HG02981 (cell line): ENCODE results near the gene ZNF407.
"Not testable (repeated sequence)": the region's sequence is repeated elsewhere in the genome, so short reads cannot be mapped to it uniquely, and the experiment has no call there.

Source experiments
- ATAC-seq: cut with Tn5 transposase; IDR thresholded peaks from one replicate; pipeline ENCODE4 v1.9.1; 2021; ENCODE audit warnings: mild to moderate bottlenecking, moderate library complexity; ENCODE audit not compliant: unreplicated experiment

ZNF407 gene

DNA sequence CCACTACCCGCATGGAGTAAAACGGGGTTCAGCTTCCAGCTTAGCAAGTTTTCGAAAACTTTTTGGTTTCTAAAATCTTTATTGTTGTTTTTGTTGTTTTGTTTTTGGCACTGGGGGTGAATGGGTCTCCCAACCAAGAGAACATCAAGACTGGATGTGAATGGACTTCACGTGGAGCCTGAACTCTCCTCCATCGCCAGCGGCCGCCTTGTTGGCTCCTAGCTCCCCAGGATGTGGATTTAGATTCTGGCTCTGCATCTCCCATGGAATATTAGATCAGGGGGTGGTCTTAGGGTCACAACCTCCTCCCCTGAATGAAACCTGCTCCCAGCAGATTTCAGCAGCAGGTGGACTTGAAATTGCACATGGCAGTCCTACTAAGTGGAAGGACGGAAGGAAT, 488.0 kb downstream of the ZNF407 start:
- not testable (repeated sequence) for ATAC-seq

DNA sequence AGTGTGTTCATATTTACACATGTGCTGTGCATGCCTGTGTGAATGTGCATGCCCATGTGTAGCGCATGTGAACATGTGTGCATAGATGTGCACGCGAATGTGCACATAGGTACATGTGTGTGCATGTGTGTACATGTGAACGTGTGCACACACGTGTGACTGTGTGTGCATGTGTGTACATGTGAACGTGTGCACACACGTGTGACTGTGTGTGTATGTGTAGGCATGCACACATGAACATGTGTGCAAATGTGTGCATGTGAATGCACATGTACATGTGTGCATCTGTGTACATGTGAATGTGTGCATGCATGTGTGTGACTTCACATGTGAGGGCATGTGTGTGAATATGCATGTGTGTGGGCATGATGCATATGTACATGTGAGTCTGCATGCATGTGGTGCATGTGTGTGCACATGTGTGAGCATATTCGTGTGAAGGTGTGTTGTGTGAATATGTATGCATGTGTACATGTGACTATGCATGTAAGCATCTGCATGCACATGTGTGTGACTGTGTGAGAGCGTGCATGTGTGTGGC, 488.9 kb downstream of the ZNF407 start:
- ATAC-seq = no peak

DNA sequence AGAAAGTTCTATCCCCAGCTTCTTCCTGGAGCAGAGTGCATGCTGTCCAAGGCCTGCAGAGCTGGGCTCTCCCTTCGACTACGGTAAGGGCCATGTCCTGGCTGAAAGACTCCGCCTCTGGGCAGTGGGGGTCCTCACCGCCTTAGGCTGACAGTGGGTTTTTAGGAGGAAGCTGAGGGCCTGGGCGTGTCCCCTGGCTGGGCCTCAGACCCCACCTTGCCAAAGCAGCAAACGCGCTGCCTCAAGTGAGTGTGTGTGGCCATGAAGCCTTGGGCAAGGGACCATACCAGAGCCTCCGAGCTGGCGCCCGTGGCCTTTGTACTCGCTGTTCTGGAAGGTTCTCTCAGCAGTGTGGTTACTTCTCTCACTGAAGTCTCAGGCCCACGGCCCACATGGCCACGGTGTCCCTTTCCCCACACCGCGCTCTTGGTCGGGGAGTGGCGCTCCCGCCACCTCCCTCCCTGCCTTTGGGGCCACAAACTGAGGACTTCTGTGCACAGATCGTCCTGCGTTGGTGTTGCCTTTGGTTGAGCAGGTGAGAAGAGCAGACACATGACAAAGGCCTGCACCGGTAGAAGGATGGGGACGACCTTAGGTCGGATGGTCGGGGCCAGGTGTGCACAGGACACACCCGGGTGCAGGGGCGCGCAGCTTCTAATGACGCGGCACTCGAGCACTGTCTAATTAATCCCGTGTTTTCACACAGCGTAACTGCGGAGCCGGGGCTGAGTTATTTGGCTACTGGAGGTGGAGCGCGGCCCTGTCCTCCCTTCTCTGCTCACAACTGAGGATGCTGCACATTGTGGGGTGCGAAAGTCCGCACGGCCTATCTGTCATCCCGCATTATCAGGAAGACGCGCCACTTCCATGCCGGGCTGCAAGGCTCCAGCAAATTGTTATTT, 489.7 kb downstream of the ZNF407 start:
- ATAC-seq = no peak

DNA sequence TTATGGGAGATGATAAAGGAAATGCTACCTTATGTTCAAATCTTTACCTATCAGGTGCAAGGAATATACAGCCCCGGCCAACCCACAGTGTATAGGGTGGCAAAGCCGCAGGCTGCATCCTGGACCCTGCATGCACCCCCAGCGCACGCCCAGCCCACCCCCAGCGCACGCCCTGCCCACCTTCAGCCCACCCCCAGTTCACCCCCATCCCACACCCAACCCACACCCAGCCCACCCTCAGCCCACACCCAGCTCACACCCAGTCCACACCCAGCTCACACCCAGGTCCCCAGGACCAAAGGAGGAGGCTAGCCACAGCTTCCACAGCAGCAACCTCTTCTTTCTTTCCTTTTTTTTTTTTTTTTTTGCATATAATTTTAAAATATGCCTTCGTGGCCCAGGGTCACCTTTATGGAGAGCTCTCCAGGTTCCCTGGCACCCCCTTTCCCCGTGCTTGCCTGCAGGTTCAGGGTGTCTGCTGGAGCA, 490.4 kb downstream of the ZNF407 start:
- ATAC-seq = no peak

DNA sequence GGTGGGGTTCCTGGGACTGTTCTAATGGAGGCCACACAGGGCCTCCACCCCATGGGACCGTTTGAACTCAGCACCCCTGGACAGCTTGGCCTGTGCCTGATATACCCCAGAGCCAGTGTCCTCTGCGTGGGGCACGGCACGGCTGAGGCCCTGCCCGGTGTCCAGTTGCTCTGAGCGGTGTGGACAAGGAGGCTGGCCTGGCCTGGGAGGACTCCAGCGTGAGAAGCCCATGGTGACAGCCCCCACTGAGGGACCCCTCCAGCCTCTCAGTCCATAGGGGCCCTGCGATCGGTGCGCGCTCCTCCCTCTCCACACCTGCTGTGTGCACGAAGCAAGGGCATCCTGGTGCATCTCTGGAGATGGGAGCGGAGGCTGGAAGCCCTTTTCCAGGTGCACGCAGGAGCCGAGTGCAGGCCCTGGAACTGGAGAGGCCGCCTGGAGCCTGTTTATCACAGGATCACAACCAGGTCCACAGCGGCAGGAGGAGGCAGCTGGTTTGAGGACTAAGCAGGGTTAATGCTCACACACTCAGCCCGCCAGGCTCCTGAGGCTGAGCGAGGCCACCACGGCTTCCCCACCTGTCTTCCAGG, 491.0 kb downstream of the ZNF407 start:
- no peak for ATAC-seq

DNA sequence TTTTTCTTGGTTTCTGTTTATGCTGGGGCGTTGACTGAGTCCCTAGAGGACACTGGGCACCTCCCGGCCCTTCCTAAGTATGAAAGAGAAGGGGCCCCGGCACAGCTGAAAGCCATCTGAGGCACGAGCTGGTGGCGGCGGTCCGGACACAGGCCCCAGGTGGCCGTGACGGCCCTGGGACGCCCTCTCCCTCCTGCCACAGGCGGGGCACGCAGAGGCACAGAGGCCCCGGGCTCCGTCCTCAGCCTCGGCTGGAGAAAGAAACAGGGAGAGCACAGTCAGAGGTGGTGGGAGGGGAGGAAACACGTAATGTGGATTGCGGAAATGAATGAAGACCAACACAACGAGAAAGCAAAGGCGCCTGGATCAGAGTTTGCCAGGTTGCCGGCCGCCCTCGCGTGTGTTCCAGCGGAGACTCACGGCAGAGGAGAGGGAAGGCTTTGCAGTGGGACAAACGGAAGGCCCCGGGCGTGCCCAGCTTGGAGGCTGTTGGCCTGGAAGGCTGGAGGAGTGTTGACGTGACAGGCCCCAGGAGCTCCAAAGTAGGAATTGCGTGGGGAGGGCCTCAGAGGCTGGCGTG, 492.2 kb downstream of the ZNF407 start:
- ATAC-seq = no peak

DNA sequence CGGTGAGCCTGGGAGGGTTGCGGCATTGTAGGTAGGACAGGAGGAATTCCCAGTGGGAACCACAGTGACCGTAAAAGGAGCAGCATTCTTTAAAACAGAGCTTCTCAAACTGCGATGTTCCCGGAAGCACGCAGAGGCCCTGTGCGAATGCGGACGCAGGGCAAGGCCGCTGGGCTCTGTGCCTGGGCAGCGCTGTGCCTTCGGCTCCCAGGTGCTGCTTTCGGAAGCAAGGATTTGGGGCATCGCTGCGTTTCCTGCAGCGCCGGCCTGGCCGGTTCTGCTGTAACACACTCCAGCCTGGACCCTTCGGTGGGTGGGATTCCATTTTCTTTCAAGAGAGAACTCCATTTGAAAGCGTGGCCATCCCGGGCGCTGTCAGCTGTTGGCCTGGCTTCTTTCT, 492.7 kb downstream of the ZNF407 start:
- no peak for ATAC-seq

DNA sequence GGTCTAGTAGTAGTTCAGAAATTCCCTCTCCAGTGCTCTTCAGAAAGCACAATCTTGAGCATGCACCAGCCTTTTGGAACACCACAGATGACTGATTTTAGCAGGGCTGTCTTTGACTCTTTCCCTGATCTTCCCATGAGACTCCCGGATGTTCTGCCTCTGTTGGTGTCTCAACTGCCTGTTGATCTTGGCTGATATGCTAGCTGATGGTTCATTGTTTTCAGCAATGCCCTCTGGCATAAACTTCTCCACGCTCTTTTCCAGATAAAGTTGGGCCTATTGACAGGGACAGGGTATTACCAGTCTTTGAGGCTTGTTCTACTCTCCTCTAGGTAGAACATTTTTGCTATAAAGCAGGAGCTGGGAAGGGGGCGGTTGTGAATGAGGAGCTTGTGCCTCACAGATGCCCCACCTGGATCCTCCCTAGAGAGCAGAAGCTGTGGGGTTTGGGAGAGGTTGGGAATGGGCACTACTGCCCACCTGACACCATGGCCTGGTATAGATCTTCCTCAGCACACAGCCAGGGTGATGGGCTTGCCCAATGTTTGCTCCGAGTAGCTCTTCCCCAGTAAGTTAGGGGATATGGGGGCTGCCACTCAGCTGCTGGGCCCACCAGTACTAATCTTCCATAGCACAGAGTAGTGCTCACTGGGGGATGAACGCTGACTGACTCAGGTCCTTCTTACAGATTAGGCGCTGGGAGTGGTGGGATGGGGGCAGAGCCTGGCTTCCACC, 500.0 kb downstream of the ZNF407 start:
- ATAC-seq = no peak

DNA sequence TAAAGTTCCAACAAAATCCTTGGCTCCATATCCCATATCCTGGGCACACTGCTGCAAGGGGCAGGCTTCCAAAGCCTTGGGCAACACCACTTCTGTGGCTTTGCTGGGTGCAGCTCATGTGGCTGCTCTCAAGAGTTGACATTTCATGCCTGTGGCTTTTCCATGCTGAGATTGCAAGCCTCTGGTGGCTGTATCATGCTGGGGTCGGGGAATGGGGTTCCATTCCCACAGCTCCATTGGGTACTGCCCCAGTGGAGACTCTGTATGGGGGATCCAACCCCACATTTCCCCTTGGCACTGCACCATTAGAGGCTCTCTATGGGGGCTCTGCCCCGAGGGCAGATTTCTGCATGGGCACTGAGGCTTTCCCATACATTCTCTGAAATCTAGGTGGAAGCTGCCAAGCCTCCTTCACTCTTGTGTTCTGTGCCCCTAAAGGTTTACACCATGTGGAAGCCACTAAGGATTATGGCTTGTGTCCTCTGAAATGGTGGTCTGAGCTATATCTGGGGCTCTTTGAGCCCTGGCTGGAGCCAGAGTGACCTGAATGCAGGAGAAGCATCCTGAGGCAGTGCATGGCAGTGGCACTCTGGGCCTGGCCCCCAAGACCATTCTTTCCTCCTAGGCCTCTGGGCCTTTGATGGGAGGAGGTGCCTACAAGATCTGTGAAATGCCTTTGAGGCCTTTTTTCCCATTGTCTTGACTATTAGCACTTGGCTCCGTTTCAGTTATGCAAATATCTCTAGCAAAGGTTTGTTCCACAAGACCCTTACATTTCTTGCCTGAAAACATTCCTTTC, 503.4 kb downstream of the ZNF407 start:
- no peak for ATAC-seq

DNA sequence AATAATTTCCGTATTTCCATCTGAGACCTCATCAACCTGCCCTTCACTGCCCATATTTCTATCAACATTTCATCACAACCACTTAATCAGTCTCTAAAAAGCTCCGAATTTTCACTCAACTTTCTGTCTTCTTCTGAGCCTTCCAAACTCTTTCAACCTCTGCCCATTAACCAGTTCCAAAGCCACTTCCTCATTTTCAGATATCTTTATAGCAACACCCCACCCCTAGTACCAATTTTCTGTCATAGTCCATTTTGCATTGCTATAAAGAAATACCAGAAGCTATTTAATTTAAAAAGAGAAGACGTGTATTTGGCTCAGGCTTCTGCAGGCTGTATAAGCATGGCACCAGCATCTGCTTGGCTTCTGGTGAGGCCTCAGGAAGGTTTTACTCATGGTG, 504.2 kb downstream of the ZNF407 start:
- no peak for ATAC-seq

DNA sequence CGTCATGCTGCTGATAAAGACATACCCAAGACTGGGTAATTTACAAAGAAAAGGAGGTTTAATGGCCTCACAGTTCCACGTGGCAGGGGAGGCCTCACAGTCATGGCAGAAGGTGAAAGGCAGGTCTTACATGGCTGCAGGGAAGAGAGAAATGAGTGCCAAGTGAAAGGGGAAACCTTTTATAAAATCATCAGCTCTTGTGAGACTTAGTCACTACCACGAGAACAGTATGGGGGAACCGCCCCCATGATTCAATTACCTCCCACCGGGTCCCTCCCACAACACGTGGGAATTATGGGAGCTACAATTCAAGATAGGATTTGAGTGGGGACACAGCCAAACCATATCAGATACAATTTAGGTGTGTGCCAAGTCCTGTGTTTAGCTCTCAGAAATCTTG, 506.4 kb downstream of the ZNF407 start:
- not testable (repeated sequence) for ATAC-seq

DNA sequence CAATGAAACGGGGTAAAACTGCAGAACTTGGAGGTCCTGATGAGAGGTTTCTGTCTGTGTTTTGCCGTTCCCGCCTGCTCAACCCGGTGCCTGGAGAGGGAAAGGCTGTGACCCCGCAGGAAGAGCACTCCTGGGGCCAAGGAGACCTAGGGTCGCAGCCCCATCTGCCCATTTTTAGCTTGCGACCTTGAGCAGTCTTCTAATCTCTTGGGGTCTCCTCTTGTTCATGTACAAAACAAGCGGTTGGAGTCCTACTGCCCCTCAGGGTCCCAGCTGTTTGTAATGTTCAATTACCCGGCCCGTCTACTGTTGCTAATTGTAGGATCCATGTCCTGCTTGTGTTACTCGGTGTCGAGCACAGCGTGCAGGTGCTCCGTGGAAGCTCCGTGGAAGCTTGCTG, 506.8 kb downstream of the ZNF407 start:
- no peak for ATAC-seq

DNA sequence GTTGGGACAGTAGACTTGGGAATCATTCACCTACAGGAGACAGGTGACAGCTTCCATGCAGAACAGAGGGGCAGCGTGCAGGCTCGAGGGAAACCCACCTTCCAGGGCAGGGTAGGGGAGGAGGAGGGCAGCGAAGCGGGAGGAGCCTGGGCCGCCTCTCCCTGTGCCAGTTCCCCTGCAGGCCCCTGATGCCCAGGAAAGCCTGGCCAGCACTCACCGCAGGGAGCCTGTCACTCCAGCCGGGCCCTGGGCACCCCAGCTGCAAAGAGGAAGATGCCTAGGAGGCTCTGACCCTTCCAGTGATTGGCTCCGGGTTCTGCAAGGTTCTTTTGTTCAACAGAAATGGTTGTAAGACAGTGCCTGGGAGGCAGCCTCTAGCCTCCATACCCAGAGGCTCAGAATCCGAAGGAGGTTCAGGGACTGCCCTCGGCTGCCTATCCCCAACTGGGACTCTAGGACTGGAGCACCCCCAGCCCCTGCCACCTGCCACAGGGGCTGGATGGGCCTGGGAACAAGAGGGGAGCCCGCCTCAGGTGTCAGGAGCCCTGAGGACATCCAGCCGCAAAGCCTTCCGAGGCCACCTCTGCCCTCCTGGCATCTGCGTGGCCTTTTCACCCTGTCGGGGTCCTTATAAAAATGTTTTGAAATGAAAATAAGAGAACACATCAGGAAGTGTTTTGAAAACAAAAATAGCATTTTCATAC, 508.0 kb downstream of the ZNF407 start:
- no peak for ATAC-seq

DNA sequence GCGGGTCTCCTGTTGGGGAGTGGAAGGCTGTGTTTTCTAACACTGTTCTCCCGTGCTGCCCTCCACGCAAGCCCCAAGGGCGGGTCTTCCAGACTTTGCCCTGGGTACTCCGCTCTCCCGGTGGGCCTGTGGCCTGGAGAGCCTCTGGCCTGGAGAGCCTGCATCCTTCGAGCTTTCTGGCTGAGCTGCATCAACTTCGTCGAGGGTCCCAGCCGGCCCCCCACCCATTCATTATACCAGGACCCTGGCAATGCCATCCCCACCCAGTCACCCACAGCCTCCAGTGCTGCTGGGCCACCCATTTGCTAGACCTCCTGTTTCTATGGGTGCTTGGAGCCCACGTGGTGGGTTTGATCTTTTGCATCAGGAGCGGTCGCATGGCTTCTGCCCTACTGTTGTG, 509.1 kb downstream of the ZNF407 start:
- ATAC-seq = no peak

DNA sequence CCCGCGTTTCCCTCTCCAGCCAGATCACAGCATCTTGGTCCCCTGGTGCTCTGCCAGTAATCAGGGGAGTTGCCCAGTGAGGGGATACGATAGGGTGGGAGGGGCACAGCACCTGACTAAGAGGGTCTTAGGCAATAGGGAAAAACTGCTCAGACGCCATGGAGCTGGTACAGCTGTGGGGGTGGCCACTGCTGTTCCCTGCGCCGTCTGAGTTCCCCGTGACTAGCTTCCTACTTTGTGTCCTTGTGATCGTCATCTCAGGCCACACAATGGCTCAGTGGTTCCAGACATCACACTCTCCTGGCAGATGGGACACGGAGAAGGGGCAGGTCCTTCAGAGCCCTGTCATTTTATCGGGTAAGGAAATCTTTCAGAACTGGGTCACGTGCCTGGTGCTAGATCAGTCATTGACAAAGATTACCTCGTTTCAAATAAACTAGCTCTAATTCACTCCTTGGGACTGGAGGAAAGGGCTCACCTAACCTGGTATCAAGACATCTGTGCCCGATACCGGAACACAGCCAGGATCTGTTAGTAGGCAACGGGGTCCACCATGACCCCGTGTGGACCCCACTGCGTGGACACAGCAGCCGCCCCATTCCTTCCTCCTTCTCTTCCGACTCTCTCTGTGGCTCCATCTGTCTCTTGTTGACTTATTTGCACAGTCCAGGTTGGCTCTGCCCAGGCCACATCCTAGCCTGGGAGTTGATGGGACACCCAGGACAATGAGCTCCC, 509.7 kb downstream of the ZNF407 start:
- no peak for ATAC-seq

DNA sequence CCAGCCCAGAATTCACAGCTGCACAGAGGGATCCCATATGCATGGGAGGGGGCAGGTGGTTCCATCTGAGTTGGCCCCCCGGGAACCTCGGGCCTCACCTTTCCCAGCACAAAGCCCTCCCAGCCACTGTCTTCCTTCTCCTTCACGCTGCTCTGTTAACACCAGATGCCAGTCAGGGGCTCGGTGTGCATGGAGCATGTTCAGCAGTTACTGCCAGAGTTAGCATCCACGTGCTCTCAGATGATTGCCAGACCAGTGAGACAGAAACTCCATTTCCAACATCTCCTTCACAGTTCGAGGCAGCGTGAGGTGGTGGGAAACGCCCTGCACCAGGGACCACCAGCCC, 510.2 kb downstream of the ZNF407 start:
- ATAC-seq = no peak

DNA sequence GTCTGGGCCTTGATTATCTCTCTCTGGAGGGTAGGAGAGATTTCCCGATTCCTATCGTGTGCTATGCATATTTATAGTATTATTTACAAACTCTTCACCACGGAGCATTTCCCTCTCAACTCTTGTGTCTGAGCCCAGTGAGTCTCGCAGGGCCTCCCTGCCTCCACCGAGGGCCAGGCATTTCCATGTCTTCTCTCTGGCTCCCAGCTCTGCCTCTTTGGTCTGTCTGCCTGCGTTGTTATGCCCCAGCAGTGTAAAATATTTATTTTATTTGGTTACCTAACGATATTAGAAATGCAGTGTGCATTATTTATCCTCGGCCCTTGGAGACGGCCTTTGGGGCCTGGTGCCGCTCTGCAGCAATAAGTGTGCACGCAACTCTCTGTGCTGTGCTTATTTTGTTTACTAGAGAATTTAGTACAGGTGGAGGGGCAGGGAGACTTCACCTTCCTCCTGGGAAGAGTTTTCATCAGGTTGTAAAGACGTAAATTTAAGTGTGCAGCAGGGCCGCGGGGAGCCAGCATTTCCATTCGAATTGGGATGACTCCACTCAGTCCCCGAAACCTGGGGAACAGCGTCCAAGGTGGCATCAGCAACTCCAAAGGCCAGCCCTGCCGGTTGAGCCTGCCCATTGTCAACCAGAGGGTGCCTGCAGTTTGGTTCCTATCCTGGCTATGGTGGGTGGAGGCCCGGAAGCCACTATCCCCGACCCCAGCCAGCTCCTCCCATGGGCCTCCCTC, 511.1 kb downstream of the ZNF407 start:
- no peak for ATAC-seq

DNA sequence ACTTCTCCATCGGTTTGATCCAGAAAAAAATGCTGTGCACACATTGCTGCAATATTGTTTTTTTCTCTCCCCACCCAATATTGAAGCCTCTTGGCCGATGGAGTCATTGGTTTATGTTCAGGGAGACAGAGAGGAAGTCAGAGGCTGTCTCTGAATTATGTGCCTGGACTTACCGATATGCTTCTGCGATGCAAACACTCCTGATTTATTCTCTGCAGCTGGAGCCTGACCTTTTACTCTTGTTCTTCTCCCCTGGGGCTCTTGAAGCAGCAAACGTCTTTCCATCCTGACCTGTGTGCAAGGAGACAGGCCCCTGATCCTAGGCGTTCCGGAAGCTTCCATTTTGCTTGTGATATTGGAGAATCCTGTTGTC, 511.6 kb downstream of the ZNF407 start:
- no peak for ATAC-seq
